ENCODE data around the gene HAPLN1. TPM values are rescaled to one million over a fixed set of nuclear protein-coding genes. Genes with fewer than 3 reads are reported as not detected.

The HAPLN1 gene
- total and polyA plus RNA-seq, 2 experiments from 2014 or later = 34.5 to 43.0 TPM

- TF ChIP-seq, protein P1, sequence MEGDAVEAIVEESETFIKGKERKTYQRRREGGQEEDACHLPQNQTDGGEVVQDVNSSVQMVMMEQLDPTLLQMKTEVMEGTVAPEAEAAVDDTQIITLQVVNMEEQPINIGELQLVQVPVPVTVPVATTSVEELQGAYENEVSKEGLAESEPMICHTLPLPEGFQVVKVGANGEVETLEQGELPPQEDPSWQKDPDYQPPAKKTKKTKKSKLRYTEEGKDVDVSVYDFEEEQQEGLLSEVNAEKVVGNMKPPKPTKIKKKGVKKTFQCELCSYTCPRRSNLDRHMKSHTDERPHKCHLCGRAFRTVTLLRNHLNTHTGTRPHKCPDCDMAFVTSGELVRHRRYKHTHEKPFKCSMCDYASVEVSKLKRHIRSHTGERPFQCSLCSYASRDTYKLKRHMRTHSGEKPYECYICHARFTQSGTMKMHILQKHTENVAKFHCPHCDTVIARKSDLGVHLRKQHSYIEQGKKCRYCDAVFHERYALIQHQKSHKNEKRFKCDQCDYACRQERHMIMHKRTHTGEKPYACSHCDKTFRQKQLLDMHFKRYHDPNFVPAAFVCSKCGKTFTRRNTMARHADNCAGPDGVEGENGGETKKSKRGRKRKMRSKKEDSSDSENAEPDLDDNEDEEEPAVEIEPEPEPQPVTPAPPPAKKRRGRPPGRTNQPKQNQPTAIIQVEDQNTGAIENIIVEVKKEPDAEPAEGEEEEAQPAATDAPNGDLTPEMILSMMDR (IDR thresholded peaks at IDR 0.05; ENCODE audit: poor library complexity) = no peak
- TF ChIP-seq EZH2 (IDR thresholded peaks at IDR 0.05; ENCODE audit: borderline replicate concordance) (no peak), EZH2phosphoT487 (IDR thresholded peaks at IDR 0.05; ENCODE audit: low read depth, severe bottlenecking, unreplicated experiment) (no peak)
- DNase-seq (ENCODE audit: low spot score) = no peak
Observed at GRCh38 chr5:83745816-83746215, 25.2 kb upstream of the HAPLN1 start.

GRCh38 chr5:83744821-83745220 is 24.2 kb upstream of the HAPLN1 start:
- no peak overlapping the region for H2AFZ ChIP-seq
- no peak for DNase-seq (ENCODE audit: low spot score)
- no peaks in the 10 kb centered on the region for H3K27me3 ChIP-seq
- H3K36me3 ChIP-seq (replicated peaks; ENCODE audit: insufficient read depth, low read depth) = no peaks in the 10 kb centered on the region
- WGBS (ENCODE audit: low lambda C conversion rate, missing lambda C conversion rate) = 79% methylated on average over 1 of the region's 1 CpG
- H3K4me2 ChIP-seq = no peak overlapping the region
- TF ChIP-seq EZH2phosphoT487 (IDR thresholded peaks at IDR 0.05; ENCODE audit: low read depth, severe bottlenecking, unreplicated experiment) = no peak
- H3K4me3 ChIP-seq = no peak overlapping the region
- H3K9me2 ChIP-seq (replicated peaks; ENCODE audit: insufficient read depth) = no peaks in the 10 kb centered on the region
- no peaks in the 10 kb centered on the region for H4K20me1 ChIP-seq (ENCODE audit: insufficient read depth, poor library complexity, severe bottlenecking)
- H3K9me3 ChIP-seq (ENCODE audit: low read depth) = no peaks in the 10 kb centered on the region
- no peaks in the 10 kb centered on the region for H3K79me2 ChIP-seq
- H3K27ac ChIP-seq = no peak overlapping the region
- no peaks in the 10 kb centered on the region for H3K4me1 ChIP-seq (ENCODE audit: insufficient read depth)

More at GRCh38 chr5:83745816-83746215, 25.2 kb upstream of the HAPLN1 start:
- Histone ChIP-seq H3K9me2 (replicated peaks; ENCODE audit: insufficient read depth) (no peaks in the 10 kb centered on the region), H3K36me3 (replicated peaks; ENCODE audit: insufficient read depth, low read depth) (no peaks in the 10 kb centered on the region), H3K27ac (no peak overlapping the region), H2AFZ (no peak overlapping the region), H3K79me2 (no peaks in the 10 kb centered on the region), H4K20me1 (ENCODE audit: insufficient read depth, poor library complexity, severe bottlenecking) (no peaks in the 10 kb centered on the region), H3K4me2 (no peak overlapping the region), H3K9me3 (ENCODE audit: low read depth) (no peaks in the 10 kb centered on the region), H3K4me3 (no peak overlapping the region), H3K4me1 (ENCODE audit: insufficient read depth) (no peaks in the 10 kb centered on the region), H3K27me3 (no peaks in the 10 kb centered on the region)
- 96% methylated on average over 2 of the region's 2 CpGs for WGBS (ENCODE audit: low lambda C conversion rate, missing lambda C conversion rate)

DNA sequence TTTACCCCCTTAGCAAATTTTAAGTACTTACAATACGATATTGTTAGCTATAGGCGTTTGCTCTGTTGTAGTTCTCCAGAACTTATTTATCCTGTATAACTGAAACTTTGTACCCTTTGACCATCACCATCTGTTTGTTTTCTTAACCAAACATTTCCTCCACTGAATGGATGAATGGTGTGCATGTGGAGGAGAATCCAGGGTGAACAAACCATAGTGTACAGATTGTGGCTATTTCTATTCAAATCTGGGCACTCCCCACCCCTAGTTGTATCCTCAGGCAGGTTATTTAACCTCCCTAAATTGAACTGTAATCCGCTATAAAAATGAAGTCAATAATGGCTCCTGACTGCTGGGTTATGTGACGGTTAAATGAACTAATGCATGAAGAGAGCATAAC is 21.4 kb upstream of the HAPLN1 start:
- Histone ChIP-seq H3K9me3 (ENCODE audit: low read depth) (no peaks in the 10 kb centered on the region), H3K27ac (no peak overlapping the region), H4K20me1 (ENCODE audit: insufficient read depth, poor library complexity, severe bottlenecking) (no peaks in the 10 kb centered on the region), H3K27me3 (no peaks in the 10 kb centered on the region), H2AFZ (no peak overlapping the region), H3K79me2 (no peaks in the 10 kb centered on the region), H3K36me3 (replicated peaks; ENCODE audit: insufficient read depth, low read depth) (no peaks in the 10 kb centered on the region), H3K4me3 (no peak overlapping the region), H3K4me2 (no peak overlapping the region), H3K4me1 (ENCODE audit: insufficient read depth) (no peaks in the 10 kb centered on the region), H3K9me2 (replicated peaks; ENCODE audit: insufficient read depth) (no peaks in the 10 kb centered on the region)
- no peak for TF ChIP-seq EZH2 (IDR thresholded peaks at IDR 0.05; ENCODE audit: borderline replicate concordance)
- TF ChIP-seq, protein P1 (IDR thresholded peaks at IDR 0.05; ENCODE audit: poor library complexity) = no peak
- TF ChIP-seq EZH2phosphoT487 (IDR thresholded peaks at IDR 0.05; ENCODE audit: low read depth, severe bottlenecking, unreplicated experiment) = no peak
- 74% methylated on average over 4 of the region's 4 CpGs for WGBS (ENCODE audit: low lambda C conversion rate, missing lambda C conversion rate)
- DNase-seq (ENCODE audit: low spot score) = no peak

DNA sequence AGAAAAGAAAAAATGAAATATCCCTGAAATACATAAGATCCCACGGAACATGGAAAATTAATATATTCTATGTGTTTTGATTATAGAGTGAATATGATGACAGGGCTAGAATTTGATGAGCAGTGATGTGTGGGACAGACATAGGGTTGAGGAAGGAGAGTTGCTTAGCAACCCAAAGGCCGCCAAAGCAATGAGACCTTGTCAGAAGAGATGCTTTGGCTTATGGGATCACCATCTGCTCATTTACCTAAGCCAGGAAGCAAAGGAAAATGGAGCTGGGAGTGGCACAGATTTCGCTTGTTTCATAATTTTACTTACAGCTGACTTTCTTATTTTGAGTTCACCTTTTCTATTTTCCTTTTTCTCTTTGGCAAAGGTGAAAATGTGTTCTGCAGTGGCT is 20.9 kb upstream of the HAPLN1 start:
- no peak overlapping the region for H3K27ac ChIP-seq
- H2AFZ ChIP-seq = no peak overlapping the region
- H3K4me1 ChIP-seq (ENCODE audit: insufficient read depth) = peaks cover 1% of the 10 kb centered on the region
- H3K4me2 ChIP-seq = no peak overlapping the region
- H3K9me2 ChIP-seq (replicated peaks; ENCODE audit: insufficient read depth) = no peaks in the 10 kb centered on the region
- TF ChIP-seq EZH2 (IDR thresholded peaks at IDR 0.05; ENCODE audit: borderline replicate concordance) (no peak), EZH2phosphoT487 (IDR thresholded peaks at IDR 0.05; ENCODE audit: low read depth, severe bottlenecking, unreplicated experiment) (no peak)
- TF ChIP-seq, protein P1 (IDR thresholded peaks at IDR 0.05; ENCODE audit: poor library complexity) = no peak
- no peaks in the 10 kb centered on the region for H3K79me2 ChIP-seq
- no peaks in the 10 kb centered on the region for H4K20me1 ChIP-seq (ENCODE audit: insufficient read depth, poor library complexity, severe bottlenecking)
- H3K9me3 ChIP-seq (ENCODE audit: low read depth) = no peaks in the 10 kb centered on the region
- no peak overlapping the region for H3K4me3 ChIP-seq
- H3K36me3 ChIP-seq (replicated peaks; ENCODE audit: insufficient read depth, low read depth) = no peaks in the 10 kb centered on the region
- 97% methylated on average over 3 of the region's 3 CpGs for WGBS (ENCODE audit: low lambda C conversion rate, missing lambda C conversion rate)
- no peaks in the 10 kb centered on the region for H3K27me3 ChIP-seq
- no peak for DNase-seq (ENCODE audit: low spot score)
